Adipose tissue (tissue), 3 donors: ENCODE measurements around the gene SHLD2. TPM values are rescaled to one million over a fixed set of nuclear protein-coding genes. Genes with fewer than 3 reads are reported as not detected.
"Not testable (repeated sequence)": the region's sequence is repeated elsewhere in the genome, so short reads cannot be mapped to it uniquely, and the experiment has no call there.

Experiments
- H3K27ac ChIP-seq: one replicate; pipeline ENCODE4 v1.5.1; 2013; ENCODE audit warnings: low read depth, low read length
- WGBS, 3 donors: extraction: QIAGEN DNeasy Blood & Tissue Kit; methylation state at CpG; one replicate each; pipeline ENCODE4 v1.1.7; 2013; 5-methylcytosine and 5-hydroxymethylcytosine counted together
- polyA plus RNA-seq, 3 donors: library from polyadenylated mRNA; stranded (reverse); fragments of 200-250 nt; gene quantifications; one replicate each; pipeline ENCODE4 v1.2.3, GENCODE V29; 2013
- donor health status: healthy with polysubstance abuse.
- donor health status: Bipolar disorder and iron deficiency.
- donor health status: healthy.

SHLD2 gene
- polyA plus RNA-seq, 3 donors, result 9.0 to 21.7 (median 15.0) TPM

DNA sequence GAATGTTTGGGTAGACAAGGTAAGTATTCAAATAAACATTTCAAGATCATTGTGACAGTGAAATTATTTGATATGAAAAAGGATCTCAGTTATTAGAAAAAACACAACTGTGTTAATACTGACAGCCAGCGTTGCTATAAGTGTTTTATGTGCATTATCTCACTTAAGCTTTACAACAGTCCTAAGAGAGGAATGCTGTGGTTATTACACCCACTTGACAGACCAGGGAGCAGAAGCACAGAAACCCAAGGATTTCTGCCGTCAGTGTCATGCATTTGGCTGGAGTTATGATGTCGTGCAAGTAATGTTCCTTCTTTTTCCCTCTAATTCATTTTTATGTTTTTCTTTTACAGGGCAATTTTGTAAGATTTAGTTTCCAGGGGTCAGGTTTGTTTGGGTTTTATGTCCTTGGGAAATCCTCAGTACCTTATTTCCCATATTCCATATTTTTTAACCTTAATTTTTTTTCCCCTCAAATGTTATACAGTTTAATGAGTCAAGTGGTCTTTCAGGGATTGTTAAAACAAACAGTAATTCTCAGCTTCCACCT lies 32.7 kb downstream of the SHLD2 start:
- not testable (repeated sequence) for H3K27ac ChIP-seq
- 74 to 89% (median 80%) methylated on average over 2 to 3 of the region's 3 CpGs for WGBS, 3 donors

DNA sequence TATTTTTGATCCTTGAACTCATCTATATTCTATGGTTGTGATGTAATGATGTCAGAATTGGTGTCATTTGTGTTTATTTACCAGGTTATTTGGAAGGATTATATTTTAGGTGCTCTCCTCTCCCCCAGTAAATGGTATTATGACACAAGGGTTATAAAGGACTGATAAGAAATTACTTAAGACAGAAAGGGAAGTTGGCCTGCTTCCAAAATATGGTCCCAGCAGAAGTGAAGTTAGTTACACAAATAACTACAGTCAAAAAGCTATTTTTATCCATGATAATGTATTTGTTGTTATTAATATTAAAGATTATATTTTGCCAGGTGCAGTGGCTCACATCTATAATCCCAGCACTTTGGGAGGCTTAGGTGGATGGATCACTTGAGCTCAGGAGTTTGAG lies 37.2 kb downstream of the SHLD2 start:
- H3K27ac ChIP-seq, result not testable (repeated sequence)

DNA sequence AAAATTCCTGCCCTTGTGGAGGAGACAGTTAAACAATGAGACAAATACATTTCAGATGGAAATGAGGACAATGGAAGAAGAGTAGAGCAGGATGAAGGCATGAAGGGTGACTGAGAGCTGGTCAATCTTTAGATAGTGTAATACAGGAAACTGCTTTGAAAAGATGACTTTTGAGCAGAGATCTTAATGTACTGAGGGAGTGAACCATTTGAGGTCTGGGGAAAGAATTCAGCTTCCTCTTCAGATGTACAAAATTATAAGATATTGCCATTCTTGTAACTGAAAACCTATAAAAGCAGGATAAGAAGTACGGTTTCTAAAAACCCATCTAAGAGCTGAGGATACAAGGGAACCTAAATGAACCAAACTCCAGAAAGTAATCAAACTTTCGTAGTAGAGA lies 38.9 kb downstream of the SHLD2 start:
- 68 to 94% (median 81%) methylated on average over 2 of the region's 2 CpGs for WGBS, 3 donors
- not testable (repeated sequence) for H3K27ac ChIP-seq

DNA sequence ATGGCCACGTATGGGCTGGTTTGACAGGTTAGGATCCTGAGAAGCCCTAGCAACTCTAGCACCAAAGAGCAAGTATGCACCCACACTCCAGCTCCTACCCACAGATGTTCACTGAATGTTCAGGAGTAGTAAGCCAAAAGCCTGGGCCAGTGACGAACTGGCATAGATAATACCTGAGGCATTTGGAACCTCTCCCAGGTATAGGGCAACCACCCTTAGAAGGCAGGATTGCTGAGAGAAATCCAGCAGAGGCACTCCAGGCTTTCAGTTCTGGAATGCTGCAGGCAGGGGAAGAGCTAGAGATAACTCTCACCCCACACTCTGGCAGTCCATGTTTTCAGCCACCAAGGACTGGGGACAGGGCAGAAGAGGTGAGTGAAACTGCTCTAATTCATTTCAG lies 39.4 kb downstream of the SHLD2 start:
- not testable (repeated sequence) for H3K27ac ChIP-seq
- WGBS, 3 donors, result 58 to 89% (median 85%) methylated on average over 2 of the region's 2 CpGs

DNA sequence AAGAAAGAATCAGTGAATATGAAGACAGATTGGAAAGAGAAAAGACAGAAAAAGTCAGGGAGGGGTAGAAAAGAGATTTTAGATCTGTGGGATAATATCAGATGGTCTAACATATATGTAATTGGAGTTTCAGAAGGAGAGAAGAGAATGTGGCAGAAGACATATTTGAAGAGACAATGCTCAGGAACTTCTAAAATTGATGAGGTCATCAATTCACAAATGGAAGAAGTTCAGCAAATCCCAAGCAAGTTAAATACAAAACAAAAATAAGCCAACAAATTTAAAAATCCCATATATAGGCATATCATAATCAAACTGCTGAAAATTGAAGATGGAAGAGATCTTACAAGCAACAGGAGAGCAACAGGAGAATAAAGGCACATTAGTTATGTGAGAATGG lies 42.5 kb downstream of the SHLD2 start:
- H3K27ac ChIP-seq, result not testable (repeated sequence)

DNA sequence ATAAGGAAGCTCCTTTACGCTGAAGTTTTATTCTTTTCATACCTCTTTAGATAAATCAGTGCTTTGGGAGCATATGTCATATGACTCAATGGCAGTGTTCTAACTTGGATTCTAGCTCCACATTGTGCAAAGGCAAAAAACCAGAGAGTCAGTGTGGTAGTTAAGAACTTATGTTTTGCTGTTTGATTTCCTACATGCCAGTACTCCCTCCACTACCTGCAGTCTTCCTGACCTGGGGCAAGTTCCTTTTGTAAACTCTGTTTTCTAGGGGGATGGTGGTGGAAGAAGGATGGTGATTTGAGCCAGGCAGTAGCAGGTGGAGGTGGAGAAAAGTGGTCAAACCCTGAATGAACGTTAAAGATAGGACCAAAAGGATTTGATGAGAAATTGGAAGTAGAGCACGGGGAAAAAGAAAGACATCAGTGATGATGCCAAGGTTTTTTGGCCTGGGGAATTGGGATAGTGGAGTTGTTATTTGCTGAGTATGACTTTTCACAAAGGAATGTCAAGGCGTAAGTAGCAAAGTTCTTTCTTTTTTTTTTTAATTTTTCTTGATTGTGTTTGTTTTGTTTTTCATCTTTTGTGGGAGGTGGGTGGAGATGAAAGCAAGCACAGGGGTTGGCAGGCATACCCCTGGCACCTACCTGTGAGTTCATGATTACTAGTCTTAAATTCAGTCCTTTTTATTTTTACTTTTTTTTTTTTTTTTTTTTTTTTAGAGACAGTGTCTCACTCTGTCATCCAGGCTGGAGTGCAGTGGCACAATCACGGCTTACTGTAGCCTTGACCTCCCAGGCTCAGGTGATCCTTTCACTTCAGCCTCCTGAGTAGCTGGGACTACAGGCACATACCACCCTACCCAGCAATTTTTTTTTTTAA lies 47.5 kb downstream of the SHLD2 start:
- 59 to 70% (median 66%) methylated on average over 4 to 5 of the region's 5 CpGs for WGBS, 3 donors
- H3K27ac ChIP-seq, result not testable (repeated sequence)

DNA sequence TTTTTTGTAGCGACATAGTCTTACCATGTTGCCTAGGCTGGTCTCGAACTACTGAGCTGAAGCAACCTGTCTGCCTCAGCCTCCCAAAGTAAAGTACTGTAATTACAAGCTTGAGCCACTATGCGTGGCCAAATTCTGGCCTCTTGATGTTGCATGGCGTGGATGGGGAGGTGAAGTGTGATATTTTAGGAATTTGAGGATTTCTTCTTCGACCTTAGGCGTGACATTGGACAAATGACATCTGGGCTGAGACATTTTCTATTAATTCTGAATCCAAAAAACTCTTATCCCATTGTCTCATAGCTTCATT lies 48.1 kb downstream of the SHLD2 start:
- WGBS, 3 donors, result 90 to 95% (median 94%) methylated on average over 6 of the region's 6 CpGs
- H3K27ac ChIP-seq, result not testable (repeated sequence)

DNA sequence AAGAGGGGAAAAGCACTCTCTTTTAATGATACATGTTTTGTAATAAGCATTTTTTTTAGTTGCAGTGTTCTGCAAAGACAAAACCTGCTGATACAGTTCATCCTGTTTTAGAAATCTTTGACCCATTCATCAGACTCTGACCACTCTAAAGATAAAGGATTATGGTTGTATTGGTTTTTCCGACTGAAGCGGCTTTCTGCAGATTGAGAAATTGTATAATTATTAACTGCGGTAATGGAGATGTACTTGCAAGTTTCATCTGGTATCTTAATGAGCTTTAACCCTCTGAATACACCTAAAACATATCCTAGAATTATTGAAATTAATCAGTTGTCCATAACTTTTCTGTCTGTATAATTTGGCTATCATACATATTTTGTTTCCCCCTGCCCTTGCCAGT lies 50.6 kb downstream of the SHLD2 start:
- H3K27ac ChIP-seq, result not testable (repeated sequence)
- WGBS, 3 donors, result 46 to 93% (median 91%) methylated on average over 2 to 3 of the region's 3 CpGs

DNA sequence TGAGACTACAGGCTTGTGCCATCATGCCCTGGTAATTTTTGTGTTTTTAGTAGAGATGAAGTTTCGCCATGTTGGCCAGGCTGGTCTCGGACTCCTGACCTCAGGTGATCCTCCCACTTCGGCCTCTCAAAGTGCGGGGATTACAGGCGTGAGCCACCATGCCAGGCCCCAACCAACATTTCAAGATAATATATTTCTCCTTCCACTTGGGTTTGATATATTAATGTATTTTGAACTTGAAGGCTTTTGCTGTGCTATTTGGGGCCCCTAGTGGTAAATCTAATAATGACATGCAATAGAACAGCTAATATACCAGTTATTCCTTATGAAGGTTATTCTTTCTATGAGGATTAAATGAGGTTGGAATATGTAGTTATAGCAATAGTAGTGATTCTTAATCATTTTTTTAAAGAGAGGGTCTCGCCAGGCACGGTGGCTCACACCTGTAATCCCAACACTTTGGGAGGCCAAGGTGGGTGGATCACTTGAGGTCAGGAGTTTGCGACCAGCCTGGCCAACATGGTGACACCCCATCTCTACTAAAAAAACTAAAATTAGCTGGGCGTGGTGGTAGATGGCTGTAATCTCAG lies 54.1 kb downstream of the SHLD2 start:
- 77 to 92% (median 86%) methylated on average over 6 to 7 of the region's 9 CpGs for WGBS, 3 donors
- not testable (repeated sequence) for H3K27ac ChIP-seq

DNA sequence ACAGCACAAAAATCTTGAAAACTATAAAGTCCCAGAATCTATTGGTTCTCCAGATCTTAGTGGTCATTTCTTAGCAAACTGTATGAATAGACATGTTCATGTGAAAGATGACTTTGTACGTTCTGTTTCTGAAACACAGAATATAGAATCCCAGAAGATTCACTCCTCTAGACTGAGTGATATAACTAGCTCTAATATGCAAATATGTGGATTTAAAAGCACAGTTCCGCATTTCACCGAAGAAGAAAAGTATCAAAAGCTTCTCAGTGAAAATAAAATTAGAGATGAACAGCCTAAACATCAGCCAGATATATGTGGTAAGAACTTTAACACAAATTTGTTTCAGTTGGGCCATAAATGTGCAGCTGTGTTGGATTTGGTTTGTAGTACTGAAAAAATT lies 56.5 kb downstream of the SHLD2 start:
- WGBS, 3 donors, result 91 to 95% (median 92%) methylated on average over 3 of the region's 3 CpGs
- not testable (repeated sequence) for H3K27ac ChIP-seq

DNA sequence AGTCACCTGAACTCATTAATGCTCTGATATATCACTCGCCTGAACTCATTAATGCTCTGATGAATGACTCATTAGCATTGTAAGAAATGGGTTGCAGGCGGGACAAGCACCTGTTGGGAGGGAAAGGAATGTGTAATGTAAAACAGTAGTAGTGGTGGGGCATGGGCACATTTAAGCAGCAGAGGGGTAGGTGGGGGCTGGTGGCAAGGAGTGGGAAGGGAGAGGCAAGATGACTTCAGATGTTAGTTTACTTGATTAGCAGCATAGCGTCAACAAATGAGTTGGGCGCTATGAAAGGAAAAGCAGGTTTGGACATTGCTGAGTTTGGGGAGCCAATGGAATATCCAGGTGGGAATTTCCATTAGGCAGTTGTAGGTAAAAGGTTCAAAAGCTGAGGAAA lies 61.8 kb downstream of the SHLD2 start:
- H3K27ac ChIP-seq, result not testable (repeated sequence)
- 91 to 98% (median 97%) methylated on average over 4 of the region's 4 CpGs for WGBS, 3 donors

DNA sequence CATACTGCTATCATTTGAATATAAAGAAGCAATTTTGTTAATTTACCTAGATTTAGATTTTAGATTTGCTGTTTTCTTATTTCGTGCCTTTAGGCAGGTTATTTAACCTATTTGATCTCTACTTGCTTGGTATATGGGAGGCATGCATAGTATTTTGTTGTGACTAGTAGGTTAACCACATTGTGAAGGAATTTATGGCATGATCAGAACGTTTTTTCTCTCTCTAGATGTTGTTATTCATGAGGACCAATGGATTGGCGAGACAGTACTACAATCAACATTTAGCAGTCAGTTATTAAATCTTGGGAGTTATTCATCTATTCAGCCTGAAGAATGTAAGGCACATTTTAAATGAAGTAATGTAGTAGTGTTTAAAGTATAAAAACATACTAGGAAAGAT lies 62.8 kb downstream of the SHLD2 start:
- 85 to 89% (median 89%) methylated on average over 3 of the region's 3 CpGs for WGBS, 3 donors
- not testable (repeated sequence) for H3K27ac ChIP-seq

DNA sequence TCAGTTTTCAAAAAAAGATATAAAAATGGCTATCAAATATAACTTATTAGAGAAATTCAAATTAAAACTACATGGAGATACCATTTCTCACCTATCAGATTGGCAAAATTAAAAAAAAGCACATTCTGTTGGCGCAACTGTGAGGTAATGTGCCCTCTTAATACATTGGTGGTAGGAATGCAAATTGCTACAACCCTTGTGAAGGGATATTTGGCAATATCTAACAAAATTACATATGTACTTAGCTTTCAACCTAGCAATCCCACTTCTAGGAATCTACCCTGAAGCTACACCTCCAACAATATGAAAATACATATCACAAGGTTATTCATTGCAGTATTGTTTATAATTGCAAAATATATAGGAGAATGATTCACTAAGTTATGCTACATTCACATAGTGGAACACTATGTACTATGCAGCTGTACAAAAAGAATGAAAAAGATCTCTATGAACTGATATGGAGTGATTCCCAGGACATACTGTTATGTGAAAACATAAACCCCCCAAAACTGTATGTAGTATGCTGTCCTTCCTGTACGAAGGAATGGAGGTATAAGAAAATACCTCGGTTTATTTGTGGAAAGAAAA lies 67.8 kb downstream of the SHLD2 start:
- not testable (repeated sequence) for H3K27ac ChIP-seq
- 91 to 95% (median 93%) methylated on average over 3 of the region's 3 CpGs for WGBS, 3 donors

DNA sequence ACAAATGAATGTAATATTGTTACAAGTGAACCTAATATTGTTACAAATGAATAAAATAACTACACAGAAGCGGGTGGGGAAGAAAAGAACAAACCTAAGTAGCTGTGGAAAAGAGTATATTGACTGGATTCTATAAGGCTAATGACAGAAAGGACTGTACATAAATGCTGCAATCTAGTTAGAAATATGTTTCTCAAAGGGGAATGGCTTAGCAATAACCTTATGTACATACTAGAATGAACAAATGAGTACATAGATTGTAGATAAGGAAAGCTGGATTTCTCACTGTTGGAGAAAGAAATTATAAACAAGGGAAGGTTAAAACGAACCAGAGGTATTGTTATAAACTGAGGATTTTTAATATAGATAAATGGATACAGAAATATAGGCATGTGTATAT lies 68.4 kb downstream of the SHLD2 start:
- WGBS, 3 donors, result 91 to 100% (median 95%) methylated on average over 1 of the region's 2 CpGs

DNA sequence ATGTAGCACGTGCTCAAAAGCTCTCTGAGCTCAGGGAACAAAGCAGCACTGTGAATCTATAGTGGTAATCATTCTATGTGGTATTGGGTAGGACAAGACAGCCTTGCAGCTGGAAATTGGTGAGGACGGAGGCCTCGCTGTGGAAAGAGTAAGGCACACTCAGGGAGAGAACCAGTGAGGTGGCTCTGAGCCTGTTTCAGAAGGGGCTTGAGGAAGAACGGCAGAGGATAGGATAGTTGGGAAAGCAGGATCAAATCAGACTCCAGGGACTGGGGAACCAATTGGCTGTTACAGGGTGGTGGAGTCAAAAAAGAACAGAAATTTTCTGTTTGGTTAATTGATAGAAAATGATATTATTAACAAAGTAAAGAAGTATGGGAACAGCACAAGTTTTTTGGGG lies 74.9 kb downstream of the SHLD2 start:
- not testable (repeated sequence) for H3K27ac ChIP-seq
- 68 to 72% (median 69%) methylated on average over 4 of the region's 4 CpGs for WGBS, 3 donors

More for the DNA sequence above, 68.4 kb downstream of the SHLD2 start:
- H3K27ac ChIP-seq, result not testable (repeated sequence)

DNA sequence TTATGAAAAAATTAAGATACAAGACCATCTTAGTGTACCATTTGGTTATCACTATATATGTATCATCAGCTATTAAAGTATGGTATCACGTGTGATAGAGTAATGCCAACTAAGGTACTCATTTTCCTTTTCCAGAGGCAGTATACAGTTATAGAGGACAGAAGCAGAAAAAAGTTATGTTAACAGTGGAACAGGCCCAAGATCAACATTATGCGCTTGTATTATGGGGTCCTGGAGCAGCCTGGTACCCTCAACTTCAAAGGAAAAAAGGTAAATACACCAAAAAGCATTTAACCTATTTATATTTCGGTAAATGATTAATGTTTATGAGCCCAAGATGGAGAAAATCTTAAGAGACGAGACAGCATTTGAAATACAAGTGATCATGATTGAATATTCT lies 75.7 kb downstream of the SHLD2 start:
- not testable (repeated sequence) for H3K27ac ChIP-seq
- 47 to 97% (median 91%) methylated on average over 1 of the region's 4 CpGs for WGBS, 3 donors

DNA sequence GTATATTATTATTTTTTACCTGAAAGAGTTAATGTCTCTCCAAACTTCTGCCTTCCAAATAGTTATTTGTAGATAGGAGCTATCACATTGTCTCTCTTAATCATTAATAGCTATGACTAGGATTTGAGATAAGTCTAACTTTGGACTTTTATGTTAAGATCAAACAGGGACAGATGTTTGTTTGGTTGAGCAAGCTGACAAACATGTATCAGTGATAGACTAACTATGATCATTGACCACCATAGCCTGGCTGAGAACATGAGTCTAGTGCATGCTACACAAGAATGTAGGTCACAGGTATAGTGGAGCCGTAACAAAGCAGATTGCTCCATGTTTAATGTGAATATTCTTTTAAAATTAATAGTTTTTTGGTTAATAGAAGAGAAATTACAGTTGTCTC lies 76.7 kb downstream of the SHLD2 start:
- 0 to 35% (median 22%) methylated on average over 1 of the region's 1 CpG for WGBS, 3 donors
- H3K27ac ChIP-seq, result not testable (repeated sequence)

DNA sequence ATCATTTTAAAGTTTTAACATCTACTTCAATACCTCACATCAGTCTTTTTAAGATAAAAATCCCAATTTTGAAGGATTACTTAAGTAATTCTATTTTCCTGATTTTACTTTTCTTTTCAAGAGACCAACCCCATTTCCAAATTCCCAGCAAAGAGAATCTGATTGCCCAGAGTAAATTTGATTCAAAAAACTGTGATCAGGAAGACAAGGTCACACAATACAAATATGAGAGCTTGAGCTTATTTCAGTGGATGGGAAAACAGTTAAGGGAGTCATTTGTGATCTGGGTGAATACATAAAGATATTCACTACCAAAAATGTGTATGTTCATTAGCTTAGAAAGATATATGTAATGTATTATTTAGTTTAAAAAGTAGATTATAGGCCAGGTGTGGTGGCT lies 77.2 kb downstream of the SHLD2 start:
- H3K27ac ChIP-seq, result not testable (repeated sequence)

DNA sequence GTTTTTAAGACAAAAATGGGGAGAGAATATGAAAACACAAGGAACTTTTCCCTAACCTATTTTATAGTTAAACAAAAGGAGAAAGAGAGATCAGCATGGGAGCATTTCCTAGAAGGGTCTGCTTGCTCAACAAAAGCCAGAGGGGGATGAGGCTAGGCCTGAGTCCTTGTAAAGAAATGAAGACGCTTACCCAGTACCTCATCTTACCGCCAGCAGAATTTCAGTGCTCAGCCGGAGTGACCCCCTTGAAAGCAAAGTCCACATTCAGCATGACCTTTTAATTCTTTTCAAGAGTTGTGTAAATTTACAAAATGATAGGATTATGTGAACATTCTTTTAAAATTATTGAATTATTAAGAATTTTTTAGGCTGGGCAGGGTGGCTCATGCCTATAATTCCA lies 82.6 kb downstream of the SHLD2 start:
- WGBS, 3 donors, result 67 to 93% (median 88%) methylated on average over 1 to 3 of the region's 3 CpGs

DNA sequence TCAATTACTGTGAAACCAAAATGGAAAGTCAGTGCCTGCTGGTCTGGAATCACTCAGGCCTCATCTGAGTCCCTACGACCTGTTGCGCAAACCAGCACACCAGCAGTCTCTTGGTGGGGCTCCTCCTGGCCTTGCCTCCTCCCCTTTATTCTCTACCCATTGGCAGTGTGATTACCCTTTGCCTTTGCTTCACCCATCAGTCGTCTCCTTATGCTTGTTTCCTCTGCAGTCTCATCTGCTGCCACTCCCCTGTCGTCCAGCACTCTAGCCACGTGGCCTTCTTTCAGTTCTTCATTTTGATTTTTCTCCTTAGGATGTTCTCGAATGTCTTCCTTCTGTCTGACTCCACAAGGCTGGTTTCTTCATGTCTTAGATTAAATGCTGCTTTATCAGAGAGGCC lies 89.4 kb downstream of the SHLD2 start:
- not testable (repeated sequence) for H3K27ac ChIP-seq
- WGBS, 3 donors, result 75 to 94% (median 83%) methylated on average over 5 to 6 of the region's 6 CpGs

More for the DNA sequence above, 82.6 kb downstream of the SHLD2 start:
- H3K27ac ChIP-seq, result not testable (repeated sequence)
